ENCODE measurements around the gene KRT15. TPM values are rescaled to one million over a fixed set of nuclear protein-coding genes. Genes with fewer than 3 reads are reported as not detected.

The KRT15 gene
- total RNA-seq, 2 experiments from 2014 or later, result not detected

DNA sequence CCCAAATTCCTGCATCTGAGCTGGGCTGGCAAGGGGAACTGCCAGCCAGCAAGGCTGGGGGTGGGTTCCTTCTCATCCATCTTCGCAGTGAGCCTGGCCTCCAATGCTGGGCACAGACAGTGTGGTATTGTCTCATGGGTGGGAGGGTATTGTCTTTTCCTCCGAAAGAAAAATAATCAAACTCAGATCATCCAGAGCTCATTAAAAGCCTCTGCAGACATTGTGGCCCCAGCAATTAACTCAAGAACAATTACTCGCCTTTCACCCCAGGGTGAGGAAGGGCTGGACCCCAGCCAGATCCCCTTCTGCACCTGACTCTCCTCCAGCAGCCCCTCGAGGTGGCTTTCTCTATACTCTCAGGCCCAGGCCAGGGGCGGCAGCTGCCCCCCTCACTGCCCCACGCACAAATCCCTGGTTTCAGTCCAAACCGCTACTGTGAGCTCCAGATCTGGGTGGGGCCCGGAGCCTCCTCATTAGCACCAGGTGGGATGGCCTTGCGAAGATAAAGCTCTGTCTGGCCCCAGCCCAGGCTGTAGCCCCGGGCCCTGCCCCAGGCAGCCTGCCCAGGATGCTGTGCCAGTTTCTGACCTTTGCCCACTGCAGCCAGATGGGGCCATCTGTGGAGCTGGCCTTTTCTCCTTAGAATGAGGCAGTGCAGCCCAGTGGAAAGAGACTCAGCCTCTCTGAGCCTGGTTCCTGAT is 2.3 kb upstream of the KRT15 start:
- BruUV-seq (replicated peaks), result no TSS peak
- H2AFZ ChIP-seq (ENCODE audit: low read length), result no peak overlapping the region
- no peaks in the 10 kb centered on the region for H3K79me2 ChIP-seq (ENCODE audit: insufficient read depth, low read depth, low read length)
- H3K27ac ChIP-seq (ENCODE audit: low read depth, low read length, poor library complexity, severe bottlenecking), result no peak overlapping the region
- H3K36me3 ChIP-seq (ENCODE audit: insufficient read depth, low read length), result no peaks in the 10 kb centered on the region
- H3K4me1 ChIP-seq (ENCODE audit: insufficient read depth, low read length, poor library complexity, severe bottlenecking), result no peaks in the 10 kb centered on the region
- no peak for TF ChIP-seq EZH2phosphoT487 (IDR thresholded peaks at IDR 0.05; ENCODE audit: borderline replicate concordance, low read depth, low read length)
- TF ChIP-seq, protein P1, sequence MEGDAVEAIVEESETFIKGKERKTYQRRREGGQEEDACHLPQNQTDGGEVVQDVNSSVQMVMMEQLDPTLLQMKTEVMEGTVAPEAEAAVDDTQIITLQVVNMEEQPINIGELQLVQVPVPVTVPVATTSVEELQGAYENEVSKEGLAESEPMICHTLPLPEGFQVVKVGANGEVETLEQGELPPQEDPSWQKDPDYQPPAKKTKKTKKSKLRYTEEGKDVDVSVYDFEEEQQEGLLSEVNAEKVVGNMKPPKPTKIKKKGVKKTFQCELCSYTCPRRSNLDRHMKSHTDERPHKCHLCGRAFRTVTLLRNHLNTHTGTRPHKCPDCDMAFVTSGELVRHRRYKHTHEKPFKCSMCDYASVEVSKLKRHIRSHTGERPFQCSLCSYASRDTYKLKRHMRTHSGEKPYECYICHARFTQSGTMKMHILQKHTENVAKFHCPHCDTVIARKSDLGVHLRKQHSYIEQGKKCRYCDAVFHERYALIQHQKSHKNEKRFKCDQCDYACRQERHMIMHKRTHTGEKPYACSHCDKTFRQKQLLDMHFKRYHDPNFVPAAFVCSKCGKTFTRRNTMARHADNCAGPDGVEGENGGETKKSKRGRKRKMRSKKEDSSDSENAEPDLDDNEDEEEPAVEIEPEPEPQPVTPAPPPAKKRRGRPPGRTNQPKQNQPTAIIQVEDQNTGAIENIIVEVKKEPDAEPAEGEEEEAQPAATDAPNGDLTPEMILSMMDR (conservative IDR thresholded peaks at IDR 0.05; ENCODE audit: low read length), result no peak
- H3K9me3 ChIP-seq (ENCODE audit: low read length), result no peaks in the 10 kb centered on the region
- no peaks in the 10 kb centered on the region for H4K20me1 ChIP-seq (ENCODE audit: insufficient read depth, low read length)
- no peaks in the 10 kb centered on the region for H3K9me2 ChIP-seq (ENCODE audit: insufficient read depth, low read length)
- H3K4me3 ChIP-seq (ENCODE audit: low read depth, low read length, poor library complexity, severe bottlenecking), result no peak overlapping the region
- no peak for DNase-seq (ENCODE audit: low spot score)
- H3K4me2 ChIP-seq (ENCODE audit: low read length), result no peak overlapping the region
- POLR2A ChIA-PET, result no interaction called here
- intact Hi-C loops (cut with micrococcal nuclease; ENCODE audit: unreplicated experiment), result no loop called here
- CTCF ChIA-PET (ENCODE audit: unreplicated experiment), result no interaction called here

DNA sequence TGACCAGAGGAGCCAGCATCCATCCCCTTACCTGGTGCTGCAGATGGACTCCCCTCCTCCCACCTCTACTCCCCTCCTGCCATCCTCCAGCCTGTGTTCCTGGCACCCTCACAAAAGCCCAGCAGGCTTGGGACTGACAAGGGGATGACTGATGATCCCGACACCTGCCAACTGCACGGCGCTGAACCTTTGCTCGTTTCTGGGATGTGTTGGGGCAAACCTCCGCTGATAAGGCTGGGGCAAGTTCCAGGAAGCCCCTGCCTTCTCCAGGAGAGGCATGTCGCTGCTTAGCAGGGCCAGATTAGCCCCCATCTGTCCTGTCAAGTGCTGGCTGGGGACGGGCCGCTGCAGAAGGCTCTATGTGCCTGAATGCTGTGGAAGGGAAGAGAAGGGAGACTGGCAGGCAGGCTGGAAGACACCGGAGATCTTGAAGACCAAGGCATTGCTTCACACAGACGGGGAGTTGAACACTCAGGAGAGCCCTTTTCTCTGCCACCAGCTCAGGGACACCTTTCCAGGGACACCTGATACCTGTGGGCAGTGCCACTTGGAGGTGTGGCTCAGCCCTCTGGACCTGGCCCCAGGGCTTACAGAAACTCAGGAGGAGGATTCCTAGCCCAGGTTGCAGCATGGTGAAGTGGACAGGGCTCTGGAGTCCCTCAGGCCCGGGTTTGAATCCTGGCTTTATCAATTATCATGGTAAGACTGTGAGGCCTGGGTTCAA is 973 bp upstream of the KRT15 start:
- CTCF ChIA-PET (ENCODE audit: unreplicated experiment), result no interaction called here
- H3K36me3 ChIP-seq (ENCODE audit: insufficient read depth, low read length), result no peaks in the 10 kb centered on the region
- H2AFZ ChIP-seq (ENCODE audit: low read length), result no peak overlapping the region
- POLR2A ChIA-PET, result no interaction called here
- no peak overlapping the region for H3K4me2 ChIP-seq (ENCODE audit: low read length)
- no peaks in the 10 kb centered on the region for H3K9me3 ChIP-seq (ENCODE audit: low read length)
- no peak for DNase-seq (ENCODE audit: low spot score)
- H3K79me2 ChIP-seq (ENCODE audit: insufficient read depth, low read depth, low read length), result no peaks in the 10 kb centered on the region
- H3K9me2 ChIP-seq (ENCODE audit: insufficient read depth, low read length), result no peaks in the 10 kb centered on the region
- H3K4me3 ChIP-seq (ENCODE audit: low read depth, low read length, poor library complexity, severe bottlenecking), result no peak overlapping the region
- no peak for TF ChIP-seq EZH2phosphoT487 (IDR thresholded peaks at IDR 0.05; ENCODE audit: borderline replicate concordance, low read depth, low read length)
- TF ChIP-seq, protein P1 (conservative IDR thresholded peaks at IDR 0.05; ENCODE audit: low read length), result no peak
- intact Hi-C loops (cut with micrococcal nuclease; ENCODE audit: unreplicated experiment), result no loop called here
- no TSS peak for BruUV-seq (replicated peaks)
- H3K27ac ChIP-seq (ENCODE audit: low read depth, low read length, poor library complexity, severe bottlenecking), result no peak overlapping the region
- no peaks in the 10 kb centered on the region for H4K20me1 ChIP-seq (ENCODE audit: insufficient read depth, low read length)
- no peaks in the 10 kb centered on the region for H3K4me1 ChIP-seq (ENCODE audit: insufficient read depth, low read length, poor library complexity, severe bottlenecking)

DNA sequence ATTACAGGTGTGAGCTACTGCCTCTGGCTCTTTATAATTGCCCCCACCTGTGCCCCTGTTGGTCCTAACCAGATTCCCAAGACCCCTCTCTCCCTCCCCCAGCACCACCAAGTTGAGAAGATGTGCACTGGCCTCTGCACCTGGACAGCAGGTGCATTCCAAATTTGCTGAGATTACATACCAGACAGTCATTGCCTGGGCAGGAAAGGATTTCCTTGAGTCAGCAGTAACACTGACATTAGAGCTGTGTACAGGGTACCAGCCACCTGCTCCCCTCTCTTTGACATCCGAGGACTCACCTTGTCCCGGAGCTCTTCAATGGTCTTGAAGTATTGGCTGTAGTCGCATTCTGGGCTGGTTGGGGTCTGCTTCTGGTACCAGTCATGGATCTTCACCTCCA is 659 bp downstream of the KRT15 start:
- Histone ChIP-seq H3K4me3 (ENCODE audit: low read depth, low read length, poor library complexity, severe bottlenecking) (no peak overlapping the region), H3K36me3 (ENCODE audit: insufficient read depth, low read length) (no peaks in the 10 kb centered on the region), H3K27ac (ENCODE audit: low read depth, low read length, poor library complexity, severe bottlenecking) (no peak overlapping the region), H3K4me2 (ENCODE audit: low read length) (no peak overlapping the region), H3K9me3 (ENCODE audit: low read length) (no peaks in the 10 kb centered on the region), H2AFZ (ENCODE audit: low read length) (no peak overlapping the region), H3K9me2 (ENCODE audit: insufficient read depth, low read length) (no peaks in the 10 kb centered on the region), H3K79me2 (ENCODE audit: insufficient read depth, low read depth, low read length) (no peaks in the 10 kb centered on the region), H4K20me1 (ENCODE audit: insufficient read depth, low read length) (no peaks in the 10 kb centered on the region), H3K4me1 (ENCODE audit: insufficient read depth, low read length, poor library complexity, severe bottlenecking) (no peaks in the 10 kb centered on the region)
- intact Hi-C loops (cut with micrococcal nuclease; ENCODE audit: unreplicated experiment), result no loop called here
- CTCF ChIA-PET (ENCODE audit: unreplicated experiment), result no interaction called here
- BruUV-seq (replicated peaks), result no TSS peak
- DNase-seq (ENCODE audit: low spot score), result no peak
- POLR2A ChIA-PET, result no interaction called here
- TF ChIP-seq, protein P1 (conservative IDR thresholded peaks at IDR 0.05; ENCODE audit: low read length), result no peak
- TF ChIP-seq EZH2phosphoT487 (IDR thresholded peaks at IDR 0.05; ENCODE audit: borderline replicate concordance, low read depth, low read length), result no peak

Data from OCI-LY7 (cell line).